HG03159 (cell line): Measurements from ENCODE around the gene CTNNBL1.
"Not testable (repeated sequence)": the region's sequence is repeated elsewhere in the genome, so short reads cannot be mapped to it uniquely, and the experiment has no call there.

Experiments used
- ATAC-seq: cut with Tn5 transposase; IDR thresholded peaks from one replicate; pipeline ENCODE4 v1.9.1; 2021; ENCODE audit warnings: mild to moderate bottlenecking, moderate library complexity; ENCODE audit not compliant: unreplicated experiment

Gene CTNNBL1

DNA sequence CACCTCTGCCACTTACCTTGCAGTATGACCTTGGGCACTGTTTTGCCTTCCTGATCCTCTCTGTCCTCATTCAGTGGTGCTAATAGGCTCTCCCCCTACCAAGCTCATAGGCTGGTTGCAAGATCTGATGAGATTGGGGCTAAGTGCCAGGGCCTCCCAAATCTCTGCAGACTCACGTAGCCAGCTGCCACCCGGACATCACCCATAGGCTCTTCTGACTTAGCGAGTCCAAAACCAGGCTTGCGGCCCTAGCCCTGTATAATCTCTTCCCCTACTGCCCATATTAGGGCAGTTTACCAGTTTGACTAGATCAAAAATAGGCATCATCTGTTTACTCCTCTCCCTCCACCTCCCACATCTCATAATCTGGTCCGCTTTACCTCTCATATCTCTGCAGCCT lies 154.9 kb downstream of the CTNNBL1 start:
- no peak for ATAC-seq

- ATAC-seq = no peak
These were observed 155.3 kb downstream of the CTNNBL1 start for GRCh38 chr20:37849156-37849555.

GRCh38 chr20:37849566-37849965 lies 155.7 kb downstream of the CTNNBL1 start:
- ATAC-seq = no peak

GRCh38 chr20:37850036-37850592 lies 156.3 kb downstream of the CTNNBL1 start:
- no peak for ATAC-seq

DNA sequence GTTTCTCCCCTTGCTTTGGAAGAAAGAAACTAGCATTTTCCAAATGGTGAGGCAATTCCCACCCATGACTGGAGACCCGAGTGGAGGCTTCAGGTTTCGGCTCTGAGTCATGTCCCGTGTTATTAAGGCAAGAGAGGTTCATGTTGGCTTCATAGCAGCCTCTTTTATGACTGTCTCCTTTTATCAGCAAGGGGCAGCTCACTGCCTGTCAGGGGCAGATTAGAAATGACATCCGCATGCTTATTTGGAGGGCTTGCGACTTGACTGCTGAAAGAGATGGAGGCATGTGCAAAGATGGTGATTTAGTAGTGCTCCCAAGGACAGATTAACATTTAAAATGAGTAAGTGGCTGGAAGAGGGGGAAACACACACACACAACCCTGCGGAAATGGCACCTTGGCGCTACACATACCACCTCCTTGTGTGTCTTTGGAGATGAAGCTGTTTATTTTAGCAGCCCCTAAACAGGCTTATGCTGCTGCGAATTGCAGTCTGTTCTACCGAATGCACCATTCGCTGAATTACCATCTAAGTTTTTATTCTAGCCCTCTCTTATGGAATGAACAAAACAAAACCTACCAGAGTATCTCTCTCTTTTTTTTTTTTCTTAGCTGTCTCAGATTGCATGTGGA lies 157.0 kb downstream of the CTNNBL1 start:
- no peak for ATAC-seq

DNA sequence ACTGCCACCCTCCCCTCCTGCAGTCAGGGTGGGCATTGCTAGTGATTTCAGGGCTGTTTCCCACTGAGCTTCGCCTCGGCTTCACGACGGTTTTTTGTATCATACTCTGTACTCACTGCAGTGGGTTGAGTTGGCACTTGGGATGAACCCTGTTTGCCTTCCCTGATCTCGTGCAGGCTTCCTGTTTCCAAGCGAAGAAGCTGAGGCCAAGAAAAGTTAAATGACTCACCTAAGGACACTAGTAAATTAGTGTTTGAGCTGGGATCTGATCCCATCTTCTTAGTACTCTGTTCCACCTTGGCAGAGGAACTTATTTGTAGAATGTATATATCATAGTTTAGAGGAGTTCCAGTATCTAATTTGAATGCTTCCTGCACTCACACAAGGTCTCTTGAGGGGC lies 158.8 kb downstream of the CTNNBL1 start:
- ATAC-seq = no peak

GRCh38 chr20:37853823-37854375 lies 160.1 kb downstream of the CTNNBL1 start:
- ATAC-seq = no peak

DNA sequence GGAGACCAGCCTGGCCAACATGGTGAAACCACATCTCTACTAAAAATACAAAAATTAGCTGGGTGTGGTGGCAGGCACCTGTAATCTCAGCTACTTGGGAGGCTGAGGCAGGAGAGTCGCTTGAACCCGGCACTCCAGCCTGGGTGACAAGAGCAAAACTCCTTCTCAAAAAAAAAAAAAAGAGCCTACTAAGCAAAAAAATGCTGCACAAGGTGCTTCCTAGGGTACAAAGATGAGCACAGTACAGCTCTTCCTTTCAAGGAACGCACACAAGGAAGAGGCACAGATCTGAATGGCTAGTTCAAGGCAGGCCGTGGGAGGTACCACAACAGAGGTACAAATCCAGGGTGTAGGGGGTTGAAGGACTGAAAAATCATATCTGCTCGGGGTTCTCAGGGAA lies 162.2 kb downstream of the CTNNBL1 start:
- not testable (repeated sequence) for ATAC-seq

- ATAC-seq = no peak
These were observed 163.3 kb downstream of the CTNNBL1 start for GRCh38 chr20:37856932-37857660.

- ATAC-seq = no peak
These were observed 165.8 kb downstream of the CTNNBL1 start for GRCh38 chr20:37859406-37860171.

GRCh38 chr20:37863289-37863688 lies 169.5 kb downstream of the CTNNBL1 start:
- no peak for ATAC-seq

- ATAC-seq = no peak
These were observed 170.5 kb downstream of the CTNNBL1 start for GRCh38 chr20:37864298-37864697.

- no peak for ATAC-seq
These were observed 172.2 kb downstream of the CTNNBL1 start for GRCh38 chr20:37866051-37866450.

DNA sequence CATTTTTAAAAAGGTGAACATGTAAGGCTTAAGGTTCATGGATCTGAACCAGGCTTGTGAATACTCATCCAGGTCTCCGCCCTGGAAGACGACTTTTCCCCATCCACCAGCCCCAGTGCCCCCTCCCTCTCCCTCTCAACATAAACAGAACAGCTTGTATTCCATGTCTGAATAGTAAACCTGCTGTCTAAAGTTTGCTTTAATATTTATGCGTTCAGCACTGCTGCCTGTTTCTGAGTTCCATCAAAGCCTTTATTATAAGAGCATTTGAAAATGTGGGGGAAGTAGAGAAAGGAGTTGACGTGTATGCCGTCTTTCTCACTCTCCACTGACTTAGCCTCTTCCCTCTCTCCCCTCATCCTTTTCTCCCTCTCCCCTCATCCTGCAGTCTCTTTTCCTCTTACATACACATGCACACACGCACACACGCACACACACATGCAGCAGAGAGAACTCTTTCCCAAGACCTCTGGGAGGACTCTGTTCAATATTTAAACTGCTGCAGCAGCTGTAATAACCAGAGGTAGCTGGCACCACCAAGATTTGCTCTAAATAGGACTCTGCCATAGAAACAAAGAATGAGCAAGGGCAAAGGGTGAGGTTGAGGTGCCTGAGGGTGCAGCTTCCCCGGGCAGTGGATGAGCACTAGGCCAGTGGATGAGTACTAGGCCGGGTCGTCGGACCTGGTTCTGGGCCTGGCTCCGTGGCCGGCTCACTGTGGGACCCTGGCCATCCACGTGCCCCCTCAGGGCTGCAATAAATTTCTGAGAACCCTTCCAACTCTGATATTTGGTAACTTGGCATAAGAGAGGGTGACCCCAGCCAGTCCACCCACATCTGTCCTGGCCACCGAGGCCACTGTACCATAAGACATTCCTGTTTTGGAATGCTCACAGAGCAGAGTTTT lies 173.7 kb downstream of the CTNNBL1 start:
- ATAC-seq = no peak

- ATAC-seq = no peak
These were observed 175.1 kb downstream of the CTNNBL1 start for GRCh38 chr20:37868851-37869333.

- no peak for ATAC-seq
These were observed 175.6 kb downstream of the CTNNBL1 start for GRCh38 chr20:37869334-37869861.

DNA sequence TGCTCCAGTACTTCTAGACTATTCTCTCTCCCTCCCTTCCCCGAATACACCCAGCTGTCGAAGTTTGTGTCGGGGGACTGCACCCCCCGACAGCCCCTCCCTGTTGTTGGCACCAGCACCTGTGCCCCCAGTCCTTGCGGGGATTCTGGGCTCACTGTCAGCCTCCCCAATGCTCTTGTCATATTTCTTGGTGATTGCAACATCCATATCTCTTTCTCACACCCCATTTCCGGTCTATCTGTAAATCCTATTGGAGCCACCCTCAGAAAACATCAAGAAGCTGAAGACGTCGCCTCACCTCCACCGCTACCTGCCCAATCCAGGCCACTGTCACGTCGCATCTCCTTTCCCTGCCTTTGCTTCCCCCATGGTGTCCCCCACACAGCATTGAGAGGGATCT lies 176.5 kb downstream of the CTNNBL1 start:
- ATAC-seq = no peak

DNA sequence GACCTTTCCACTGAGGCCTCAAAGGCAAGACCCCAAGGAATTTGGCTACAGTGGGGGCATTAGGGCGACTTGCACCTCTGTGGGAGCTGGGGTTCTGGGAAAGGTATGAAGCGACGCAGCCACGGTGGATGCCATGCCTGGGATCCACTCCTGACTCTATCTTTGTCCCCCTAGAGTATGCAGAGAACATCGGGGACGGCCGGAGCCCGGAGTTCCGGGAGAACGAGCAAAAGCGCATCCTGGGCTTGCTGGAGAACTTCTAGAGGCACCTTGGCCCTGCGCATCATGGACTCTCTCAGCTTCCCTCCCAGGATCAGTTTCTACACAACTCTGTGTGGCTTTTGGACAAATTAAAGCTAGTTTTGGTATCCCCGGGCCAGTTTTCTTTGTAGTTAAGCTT lies 177.9 kb downstream of the CTNNBL1 start:
- no peak for ATAC-seq

GRCh38 chr20:37872161-37872560 lies 178.3 kb downstream of the CTNNBL1 start:
- ATAC-seq = no peak

DNA sequence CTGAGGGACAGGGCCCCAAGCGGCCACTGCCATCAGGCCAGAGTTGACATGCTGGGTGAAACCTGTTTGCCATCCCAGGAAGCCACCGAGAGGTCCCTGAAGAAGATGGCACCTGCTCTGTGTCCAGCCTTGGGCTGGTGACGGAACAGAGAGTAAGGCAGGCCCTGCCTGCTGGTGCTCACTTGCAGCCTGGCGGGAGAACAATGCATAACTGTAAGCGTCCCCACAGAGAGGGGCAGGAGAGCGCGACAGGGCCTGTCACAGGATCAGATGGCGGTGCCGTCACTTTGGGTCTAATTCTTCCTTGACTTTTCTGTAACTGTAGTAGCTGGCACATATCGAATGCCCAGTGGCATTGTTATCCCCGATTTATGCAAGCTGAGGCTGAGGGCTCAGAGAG lies 180.1 kb downstream of the CTNNBL1 start:
- no peak for ATAC-seq
